ENCODE data around the gene NFIC. TPM values are rescaled to one million over a fixed set of nuclear protein-coding genes. Genes with fewer than 3 reads are reported as not detected.
A peak's percentile ranks its signal among the peaks of the same experiment; 100 is the strongest.

NFIC gene
- polyA plus RNA-seq, 3 donors: 25.2 to 26.2 (median 26.2) TPM

DNA sequence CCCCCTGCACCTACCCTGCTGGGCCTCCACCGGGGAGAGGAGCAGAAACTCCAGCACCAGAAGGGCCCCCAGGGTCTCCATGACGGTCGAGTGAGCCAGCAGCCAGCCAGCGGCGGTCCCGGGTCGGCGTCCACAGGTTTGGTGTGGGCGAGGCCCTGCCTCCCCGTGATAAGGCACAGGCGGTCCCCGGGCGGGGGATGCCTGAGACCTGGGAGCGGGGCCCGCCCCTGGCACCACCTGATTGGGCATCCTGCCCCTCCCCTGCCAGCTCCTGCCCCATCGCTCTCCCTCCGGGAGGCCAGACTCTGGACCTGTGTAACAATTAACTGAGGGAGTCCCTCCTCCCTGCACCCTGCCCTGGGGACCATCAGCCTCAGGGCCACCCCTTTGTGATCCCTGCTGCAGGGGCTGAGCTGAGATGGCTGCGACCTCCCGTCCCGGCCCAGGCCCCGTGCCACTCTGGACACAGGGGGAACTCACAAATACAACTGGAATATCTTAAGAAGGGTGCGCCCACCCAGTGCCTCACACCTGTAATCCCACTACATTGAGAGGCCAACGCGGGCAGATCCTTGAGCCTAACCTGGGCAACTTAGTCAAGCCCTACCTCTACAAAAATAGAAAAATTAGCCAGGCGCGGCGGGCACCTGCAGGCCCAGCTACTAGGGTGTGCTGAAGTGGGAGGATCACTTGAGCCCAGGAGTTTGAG lies 114.2 kb downstream of the NFIC start, which contains the start of gene SMIM24:
TSS of gene SMIM24 (minus strand) at position 143 of the 709 bp plus-strand sequence. CDS start at position 81, 62 bp downstream.
- DNase-seq: no peak

DNA sequence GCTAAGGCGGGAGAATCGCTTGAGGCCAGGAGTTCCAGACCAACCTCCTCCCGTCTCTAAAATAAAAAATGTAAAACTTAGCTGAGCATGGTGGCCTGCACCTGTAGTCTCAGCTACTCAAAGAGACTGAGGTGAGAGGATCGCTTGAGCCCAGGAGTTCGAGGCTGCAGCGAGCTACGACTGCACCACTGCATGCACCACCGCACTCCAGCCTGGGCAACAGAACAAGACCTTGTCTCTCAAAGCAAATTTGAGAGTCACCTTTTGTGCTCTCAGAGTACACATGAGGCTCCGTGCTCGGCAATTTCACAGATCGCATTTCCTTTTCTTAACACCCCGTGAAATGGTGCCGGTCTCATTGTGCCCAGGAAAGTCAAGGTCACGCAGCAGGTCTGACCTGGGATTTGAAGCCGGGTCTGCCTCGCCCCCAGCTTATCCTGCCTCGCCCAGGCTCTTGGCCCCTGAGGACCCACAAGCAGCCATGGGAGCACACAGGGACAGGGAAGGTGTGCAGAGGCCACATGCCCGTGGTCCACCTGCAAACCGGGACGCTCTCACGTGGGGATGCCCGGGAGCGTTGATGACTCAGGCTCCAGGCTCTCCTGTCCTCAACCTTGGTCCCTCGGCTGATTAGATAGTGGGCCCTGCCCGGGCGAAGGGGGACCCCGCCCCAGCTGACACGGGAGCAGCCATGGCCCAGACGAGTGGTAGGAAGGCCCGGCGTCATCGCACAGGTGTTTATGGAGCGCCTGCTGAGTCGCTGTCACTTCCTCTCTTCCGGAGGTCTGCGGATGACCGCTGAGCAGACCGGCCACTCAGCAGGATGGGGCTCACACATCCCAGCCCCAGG lies 115.1 kb downstream of the NFIC start:
- DNase-seq: no peak

DNA sequence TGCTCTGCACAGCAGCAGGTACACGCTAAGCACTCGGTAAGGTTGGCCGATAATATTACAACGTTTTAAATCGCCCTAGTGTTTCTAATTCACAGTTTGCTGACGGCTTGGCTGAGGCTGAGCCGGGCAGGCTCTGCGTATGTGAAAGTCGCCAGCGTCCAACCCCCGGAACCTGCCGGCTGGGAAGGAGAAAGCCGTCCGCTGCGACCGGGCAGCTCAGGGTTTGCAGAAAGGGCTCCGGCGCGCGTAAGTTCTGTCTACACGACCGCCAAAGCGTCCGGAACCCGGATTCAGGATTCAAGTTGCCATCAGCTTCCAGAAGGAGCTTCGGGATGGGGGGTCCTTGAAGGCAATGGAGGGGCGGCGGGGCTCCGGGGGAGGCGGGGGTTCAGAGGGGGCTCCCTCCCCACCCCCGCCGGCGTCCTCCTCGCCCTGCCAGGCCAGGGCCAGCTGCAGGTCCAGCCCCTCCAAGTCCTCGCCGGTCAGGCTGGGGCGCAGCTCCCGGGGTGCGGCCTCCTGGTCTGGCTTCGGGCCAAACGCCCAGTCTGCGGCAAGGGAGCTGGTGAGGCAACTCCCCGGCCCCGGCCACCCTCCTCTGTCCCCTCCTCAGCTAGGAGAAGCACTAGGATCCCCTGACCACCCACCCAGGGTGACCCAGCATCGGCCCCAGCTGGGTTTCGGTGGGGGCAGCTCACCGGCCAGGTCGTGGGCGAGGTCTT lies 116.3 kb downstream of the NFIC start:
- no peak for DNase-seq

DNA sequence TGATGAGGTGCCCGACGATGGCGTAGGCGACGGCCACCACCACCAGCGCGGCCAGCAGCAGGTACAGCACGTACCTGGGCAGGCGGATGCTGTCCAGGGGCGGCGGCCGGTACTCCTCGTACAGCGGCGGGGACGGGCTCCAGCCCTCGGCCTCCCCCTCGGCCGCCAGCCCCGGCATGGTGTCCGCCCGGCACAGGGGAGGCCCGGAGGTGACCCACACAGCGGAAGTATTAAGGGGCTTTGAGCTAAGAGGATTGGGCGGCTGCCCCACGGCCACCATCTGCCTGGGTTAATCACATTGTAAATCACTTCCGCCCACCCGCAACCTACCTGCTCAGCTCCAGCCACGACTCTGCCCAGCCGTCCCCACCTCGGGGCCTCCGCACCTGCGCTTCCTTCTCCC lies 116.8 kb downstream of the NFIC start, which contains the start of gene SMIM44:
TSS of gene SMIM44 (minus strand) at position 216 of the 403 bp plus-strand sequence. CDS start at position 178, 38 bp downstream.
- DNase-seq: no peak

DNA sequence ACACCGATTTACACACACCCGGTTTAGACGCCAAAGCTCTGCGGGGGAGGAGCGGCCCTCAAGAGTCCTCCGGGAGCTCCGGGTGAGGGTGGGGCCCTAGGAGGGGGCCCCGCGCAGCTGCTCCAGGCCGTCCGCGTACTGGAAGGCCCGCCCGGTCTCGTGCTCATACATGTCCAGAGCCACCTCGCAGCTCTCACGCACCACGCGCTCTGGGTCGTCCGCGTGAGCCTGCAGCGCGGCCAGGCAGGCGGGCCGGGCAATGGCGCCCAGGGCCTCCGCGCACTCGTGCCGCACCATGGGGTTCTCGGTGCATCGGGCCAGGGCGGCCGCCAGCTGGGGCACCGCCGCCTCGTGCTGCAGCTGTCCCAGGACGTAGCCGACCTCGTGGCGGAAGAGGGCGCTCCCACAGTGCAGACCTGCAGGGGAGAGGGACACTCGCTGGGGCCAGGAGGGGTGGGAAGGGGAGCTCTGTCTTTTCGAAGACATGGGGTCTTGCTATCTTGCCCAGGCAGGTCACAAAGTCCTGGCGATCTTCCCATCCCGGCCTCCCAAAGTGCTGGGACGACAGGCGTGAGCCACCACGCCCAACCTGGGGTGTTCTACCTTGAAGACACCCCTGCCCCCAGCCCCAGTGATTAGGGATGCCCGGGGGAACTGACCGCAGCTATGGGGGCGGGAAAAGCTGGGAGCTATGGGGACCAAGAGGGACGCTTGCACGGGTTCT lies 125.2 kb downstream of the NFIC start:
- DNase-seq: no peak

DNA sequence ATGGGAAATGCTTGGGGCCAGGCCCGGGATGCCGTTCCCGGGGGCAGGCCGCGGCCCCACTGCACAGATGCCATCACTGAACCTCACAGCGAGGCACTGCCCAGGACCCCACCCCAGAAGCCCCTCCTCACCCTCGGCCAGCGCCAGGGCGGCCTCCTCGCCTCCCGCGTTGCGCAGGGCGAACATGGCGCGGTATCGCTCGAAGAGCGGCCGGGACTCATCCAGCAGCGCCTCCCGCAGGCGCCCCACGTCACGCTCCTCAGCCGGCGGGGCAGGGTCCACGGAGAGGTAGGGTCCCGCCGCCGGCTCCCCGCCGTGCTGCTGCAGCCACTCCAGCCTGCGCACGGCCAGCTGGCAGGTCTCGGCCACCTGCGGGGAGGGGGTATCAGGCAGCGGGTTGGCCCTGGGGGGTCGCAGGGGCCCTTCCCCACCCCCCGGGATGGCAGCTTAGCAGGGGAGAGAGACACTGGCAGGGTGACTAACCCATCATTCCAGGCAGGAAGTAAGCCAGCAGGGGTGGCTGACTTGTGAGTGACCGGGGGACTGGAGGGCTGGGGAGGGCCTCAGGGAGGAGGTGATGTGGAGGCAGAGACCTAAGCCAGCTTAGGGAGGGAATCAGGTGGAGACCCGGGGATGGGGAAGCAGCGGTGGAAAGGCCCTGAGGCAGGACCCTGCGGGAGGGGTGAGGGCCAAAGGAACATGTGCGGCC lies 125.9 kb downstream of the NFIC start:
- no peak for DNase-seq

DNA sequence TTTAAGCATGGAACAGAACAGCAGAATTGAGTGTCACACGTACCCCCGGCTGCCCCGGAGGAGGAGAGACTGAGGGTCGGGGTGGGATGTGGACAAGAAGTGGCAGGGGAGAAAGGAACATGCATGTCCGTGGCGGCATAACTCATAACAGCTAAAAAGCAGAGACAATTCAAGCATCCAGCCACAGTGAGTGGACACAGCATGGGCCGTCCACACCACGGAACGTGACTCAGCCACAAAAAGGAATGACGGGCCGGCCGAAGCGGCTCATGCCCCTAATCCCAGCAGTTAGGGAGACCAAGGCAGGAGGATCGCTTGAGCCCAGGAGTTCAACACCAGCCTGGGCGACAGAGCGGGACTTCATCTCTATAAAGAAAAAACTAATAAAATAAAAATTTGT lies 126.5 kb downstream of the NFIC start:
- DNase-seq: no peak

DNA sequence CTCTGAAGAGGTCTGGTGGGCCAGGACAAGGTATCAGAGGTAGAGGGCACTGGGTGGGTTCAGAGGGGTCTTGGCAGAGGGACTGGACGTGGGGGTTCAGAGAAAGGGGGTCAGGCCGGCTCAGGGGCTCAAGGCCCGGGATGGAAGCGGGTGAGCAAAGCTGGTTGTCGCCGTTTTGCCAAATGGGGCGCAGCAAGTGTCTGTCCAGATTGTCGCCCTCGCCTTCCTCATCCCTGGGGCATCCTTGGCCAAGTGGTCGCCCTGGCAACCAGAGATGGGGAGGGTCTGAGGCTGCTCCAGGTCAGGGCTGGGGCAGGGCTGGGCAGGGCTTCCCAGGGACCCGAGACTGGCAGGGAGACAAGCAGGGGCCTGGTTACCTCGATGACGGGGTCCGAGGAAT lies 127.3 kb downstream of the NFIC start:
- no peak for DNase-seq

DNA sequence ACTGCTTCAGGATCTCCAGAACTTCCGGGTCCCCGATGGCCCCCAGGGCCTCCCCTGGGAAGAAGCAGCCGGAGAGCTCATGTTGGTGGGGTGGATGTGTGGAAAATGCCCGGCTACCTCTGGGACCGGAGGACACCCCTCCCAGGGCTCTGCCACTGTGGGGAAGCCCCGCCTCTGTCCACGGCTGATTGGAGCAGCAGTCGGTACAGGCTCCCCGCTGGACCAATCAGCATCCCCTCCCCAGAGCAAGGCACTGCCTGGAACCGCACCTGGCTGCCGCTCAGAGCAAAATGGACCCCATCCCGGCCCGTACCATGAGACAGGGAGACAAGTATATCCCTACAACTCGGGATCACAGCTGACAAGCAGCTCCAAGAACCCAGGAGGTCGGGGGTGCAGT lies 127.7 kb downstream of the NFIC start:
- no peak for DNase-seq

DNA sequence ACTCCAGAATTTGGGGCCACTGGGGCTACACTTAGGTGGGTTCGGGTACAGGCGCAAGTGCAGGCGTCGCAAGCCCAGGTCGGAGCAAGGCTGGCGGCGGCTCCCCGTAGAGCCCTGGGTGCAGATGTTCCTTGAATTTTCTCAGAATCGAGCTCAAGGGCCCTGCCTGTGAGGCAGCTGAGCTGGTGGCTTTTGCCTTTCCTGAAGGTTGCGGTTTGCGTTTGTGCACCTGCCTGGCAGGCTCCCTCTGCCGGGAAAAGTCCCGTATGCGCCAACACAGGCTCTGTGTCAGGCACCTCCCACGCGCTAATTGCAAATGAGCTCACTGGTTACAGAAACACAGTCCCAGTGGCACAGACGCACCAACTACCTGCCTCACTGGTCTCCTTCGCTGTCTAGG lies 128.2 kb downstream of the NFIC start:
- no peak for DNase-seq

DNA sequence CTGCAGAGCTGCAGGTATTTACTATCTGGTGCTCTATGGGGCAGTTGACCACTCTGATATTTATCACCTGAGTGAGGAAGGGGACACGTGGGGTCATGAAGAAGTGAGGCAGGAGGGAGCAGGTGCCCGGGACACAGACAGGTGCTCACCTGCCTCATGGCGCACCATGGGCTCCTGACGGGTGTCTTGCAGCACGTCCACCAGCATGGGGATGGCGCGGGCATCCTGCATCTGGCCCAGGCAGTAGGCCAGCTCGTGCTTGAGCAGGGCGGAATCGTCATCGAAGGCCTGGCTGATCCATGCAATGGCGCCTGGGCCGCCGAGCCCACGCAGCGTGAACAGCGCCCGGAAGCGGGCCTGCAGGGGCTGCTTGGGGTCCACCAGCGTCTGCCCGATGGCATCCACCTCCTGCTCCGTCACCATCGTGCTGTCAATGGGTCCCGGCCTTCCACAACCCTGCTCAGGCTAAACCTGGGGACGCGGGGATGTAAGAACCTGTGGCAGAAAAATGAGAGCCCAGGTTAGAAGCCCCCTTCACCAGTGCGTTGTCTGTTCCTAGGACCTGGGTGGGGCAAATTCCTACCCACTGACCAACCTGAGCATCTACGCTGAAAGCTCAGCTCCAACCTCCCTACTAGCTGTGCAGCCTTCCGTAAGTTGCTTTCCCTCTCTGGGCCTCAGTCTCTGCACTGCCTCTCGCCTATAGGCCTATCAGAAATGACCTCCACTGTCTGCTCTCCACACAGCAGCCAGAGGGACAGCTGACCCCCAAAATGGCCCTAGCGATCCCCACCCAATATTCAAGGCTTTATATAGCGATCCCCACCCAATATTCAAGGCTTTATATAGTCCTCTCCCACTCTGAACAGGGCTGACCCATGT lies 130.2 kb downstream of the NFIC start:
- no peak for DNase-seq

DNA sequence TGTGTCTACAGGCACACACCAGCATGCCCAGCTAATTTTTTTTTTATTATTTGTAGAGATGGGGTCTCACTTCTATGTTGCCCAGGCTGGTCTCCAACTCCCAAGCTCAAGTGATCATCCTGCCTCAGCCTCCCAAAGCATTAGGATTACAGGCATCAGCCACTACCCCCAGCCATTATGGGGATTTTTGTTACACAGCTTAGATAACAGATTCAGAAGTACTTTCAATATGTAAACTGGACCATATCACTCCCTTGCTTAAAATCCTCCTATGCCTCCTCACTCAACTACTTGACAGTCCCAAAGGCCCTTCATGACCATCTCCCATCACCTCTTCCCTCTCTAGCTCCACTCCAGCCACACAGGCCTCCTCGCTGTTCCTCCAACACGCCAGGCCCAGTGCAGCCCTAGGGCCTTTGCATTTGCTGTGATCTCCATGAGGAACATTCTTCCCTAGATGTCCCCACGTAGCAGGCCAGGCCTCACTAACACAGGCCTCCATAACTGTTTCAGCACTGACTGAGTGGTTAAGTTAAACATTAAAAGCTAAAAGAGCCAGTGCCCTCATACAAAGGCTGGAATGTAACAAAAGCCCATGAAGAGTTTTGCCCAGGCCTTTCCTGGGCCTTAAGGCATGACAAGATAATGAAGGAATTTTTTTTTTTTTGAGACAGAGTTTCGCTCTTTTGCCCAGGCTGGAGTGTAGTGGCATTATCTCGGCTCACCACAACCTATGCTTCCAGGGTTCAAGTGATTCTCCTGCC lies 131.6 kb downstream of the NFIC start:
- DNase-seq: no peak

DNA sequence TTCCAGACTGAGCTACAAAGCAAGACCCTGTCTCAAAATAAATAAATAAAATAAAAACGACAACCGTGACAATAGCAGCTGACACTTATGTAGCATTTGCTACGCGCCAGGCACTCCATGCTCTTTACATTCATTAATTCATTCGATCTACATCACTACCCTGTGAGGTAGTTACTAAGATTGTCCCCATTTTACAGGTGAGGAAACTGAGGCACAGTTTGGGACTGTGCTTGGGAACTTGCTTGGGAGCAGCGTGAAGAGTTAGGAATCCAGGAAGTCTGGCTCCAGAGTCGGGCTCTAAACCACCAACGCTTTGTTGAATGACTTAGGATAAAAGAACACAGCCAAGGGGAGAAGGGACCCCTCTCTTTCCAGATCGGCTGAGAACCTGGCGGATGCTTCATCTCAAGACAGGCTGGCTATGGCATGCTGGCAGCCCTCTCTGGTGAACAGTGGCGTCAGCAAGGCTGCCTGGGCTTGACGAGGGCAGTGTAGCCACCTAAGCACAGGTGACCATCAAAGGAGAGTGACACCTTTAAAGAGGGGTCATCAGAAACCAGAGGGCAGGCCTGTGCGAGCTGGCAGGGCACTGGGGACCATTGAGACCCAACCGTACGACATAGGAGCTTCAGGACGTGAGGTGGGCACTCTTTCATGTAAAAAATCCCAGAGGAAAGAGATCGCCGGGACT lies 133.5 kb downstream of the NFIC start:
- no peak for DNase-seq

DNA sequence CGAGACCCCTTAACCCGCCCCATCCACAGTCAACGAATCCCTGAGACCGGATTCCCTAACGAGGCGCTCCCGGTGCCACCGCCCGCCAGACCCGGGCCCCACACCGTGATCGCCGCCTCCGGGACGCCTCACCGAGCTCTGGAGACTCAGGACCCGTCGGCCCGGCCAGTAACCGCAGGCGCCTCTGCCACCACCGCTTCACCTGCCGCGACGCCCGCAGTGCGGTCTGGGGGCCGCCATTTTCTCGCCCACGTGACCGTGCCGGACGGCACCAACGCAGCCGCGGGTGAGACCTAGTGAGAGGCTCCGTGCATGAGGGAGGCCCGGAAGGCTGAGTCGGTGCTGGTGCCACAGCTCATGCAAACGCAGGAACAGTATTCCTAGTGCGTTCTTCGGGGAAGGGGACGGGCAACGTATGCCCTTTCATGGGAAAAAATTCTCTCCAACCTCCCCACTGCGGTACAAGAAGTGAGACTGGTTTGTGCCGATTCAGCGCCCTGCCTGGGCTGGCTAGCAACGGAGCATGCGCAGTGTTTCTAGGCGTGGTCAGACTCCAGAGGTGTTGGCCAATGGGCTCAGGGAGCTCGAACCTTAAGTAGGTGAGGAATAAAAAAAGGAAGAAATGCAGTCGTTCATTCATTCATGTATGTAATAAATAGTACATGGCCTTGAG lies 134.2 kb downstream of the NFIC start, which contains the start of gene DOHH:
TSS of gene DOHH (minus strand) at position 246 of the 673 bp plus-strand sequence. CDS start 3,860 bp downstream, outside the sequence.
- DNase-seq: peak; percentile 96

DNA sequence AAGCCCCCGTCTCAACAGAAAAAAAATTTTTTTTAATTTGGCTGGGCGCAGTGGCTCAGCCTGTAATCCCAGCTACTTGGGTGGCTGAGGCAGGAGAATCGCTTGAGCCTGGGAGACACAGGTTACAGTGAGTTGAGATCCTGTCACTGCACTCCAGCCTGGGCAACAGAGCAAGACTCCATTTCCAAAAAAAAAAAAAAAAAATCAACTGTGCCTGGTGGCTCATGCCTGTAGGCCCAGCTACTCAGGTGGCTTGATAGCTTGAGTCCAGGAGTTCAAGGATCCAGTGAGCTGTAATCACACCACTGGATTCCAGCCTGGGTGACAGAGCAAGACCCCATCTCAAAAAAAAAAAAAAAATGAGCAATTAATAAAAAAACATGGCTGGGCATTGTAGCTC lies 135.4 kb downstream of the NFIC start:
- no peak for DNase-seq

DNA sequence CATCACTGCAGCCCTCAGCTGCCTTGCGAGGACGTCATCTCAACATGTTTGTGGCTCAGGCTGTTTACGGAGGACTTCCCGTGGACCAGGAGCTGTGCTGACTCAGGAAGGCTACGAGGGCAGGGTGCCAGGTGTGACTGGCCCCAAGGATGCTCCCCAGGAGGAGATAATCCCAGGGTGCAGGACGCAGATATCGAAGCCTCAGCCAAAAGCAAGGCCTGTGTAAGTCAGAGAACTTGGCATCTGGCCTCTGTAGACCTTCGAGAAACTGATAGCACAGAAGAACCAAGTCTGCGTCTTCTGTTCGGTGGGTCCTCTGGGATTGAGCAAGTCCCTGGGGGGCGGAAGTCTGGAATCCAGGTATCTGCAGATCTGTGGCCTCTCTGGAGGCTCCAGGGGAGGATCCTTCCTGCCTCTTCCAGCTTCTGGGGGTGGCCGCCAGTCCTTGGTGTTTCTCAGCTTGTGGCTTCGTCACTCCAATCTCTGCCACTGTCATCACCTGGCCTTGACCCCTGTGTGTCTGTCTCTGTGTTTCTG lies 136.7 kb downstream of the NFIC start:
- DNase-seq: no peak

DNA sequence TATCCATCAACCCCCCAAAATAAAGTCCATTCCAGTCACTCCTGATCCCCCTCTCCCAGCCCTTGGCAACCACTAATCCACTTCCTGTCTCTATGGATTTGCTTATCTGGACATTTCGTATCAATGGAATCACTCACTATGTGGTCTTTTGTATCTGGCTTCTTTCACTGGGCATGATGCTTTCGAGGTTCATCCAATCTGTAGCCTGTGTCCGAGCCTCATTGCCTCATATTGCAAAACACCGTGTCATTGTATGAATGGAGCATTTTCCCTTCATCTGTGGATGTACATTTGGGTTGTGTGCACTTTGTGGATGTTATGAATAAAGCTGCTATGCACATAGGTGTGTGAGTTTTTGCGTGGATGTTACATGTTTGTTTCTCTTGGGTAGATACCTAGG lies 138.4 kb downstream of the NFIC start:
- DNase-seq: no peak
